ENCODE measurements around the gene CDCP1.
A peak's percentile ranks its signal among the peaks of the same experiment; 100 is the strongest.

The CDCP1 gene

GRCh38 chr3:45109771-45110508, 36.2 kb downstream of the CDCP1 start:
- no peak for DNase-seq

GRCh38 chr3:45106874-45107273, 39.3 kb downstream of the CDCP1 start:
- no peak for DNase-seq

GRCh38 chr3:45105855-45106671, 40.1 kb downstream of the CDCP1 start:
- DNase-seq, result peak; percentile 64

GRCh38 chr3:45104715-45105711, 41.2 kb downstream of the CDCP1 start:
- no peak for DNase-seq

GRCh38 chr3:45103753-45104714, 42.1 kb downstream of the CDCP1 start:
- no peak for DNase-seq

- DNase-seq, result no peak
Observed at GRCh38 chr3:45103334-45103733, 42.8 kb downstream of the CDCP1 start.

- no peak for DNase-seq
Observed at GRCh38 chr3:45100981-45101407, 45.2 kb downstream of the CDCP1 start.

GRCh38 chr3:45098310-45098709, 47.9 kb downstream of the CDCP1 start:
- DNase-seq, result no peak

- no peak for DNase-seq
Observed at GRCh38 chr3:45097296-45097883, 48.8 kb downstream of the CDCP1 start.

GRCh38 chr3:45095916-45096526, 50.2 kb downstream of the CDCP1 start:
- DNase-seq, result no peak

- DNase-seq, result no peak
Observed at GRCh38 chr3:45093176-45093575, 53.0 kb downstream of the CDCP1 start.

GRCh38 chr3:45092132-45093031, 53.8 kb downstream of the CDCP1 start:
- no peak for DNase-seq

- DNase-seq, result no peak
Observed at GRCh38 chr3:45090855-45091254, 55.3 kb downstream of the CDCP1 start.

GRCh38 chr3:45088543-45089358, 57.4 kb downstream of the CDCP1 start:
- no peak for DNase-seq

GRCh38 chr3:45087155-45087554, 59.0 kb downstream of the CDCP1 start:
- no peak for DNase-seq

- no peak for DNase-seq
Observed at GRCh38 chr3:45084820-45085816, 61.1 kb downstream of the CDCP1 start.

GRCh38 chr3:45084361-45084760, 61.8 kb downstream of the CDCP1 start:
- DNase-seq, result no peak

- DNase-seq, result no peak
Observed at GRCh38 chr3:45083023-45083422, 63.2 kb downstream of the CDCP1 start.

Measured in activated CD8-positive, alpha-beta memory T cell treated with anti-CD3 and anti-CD28 coated beads, Interleukin-2, amount 50 U/mL, for 4 hours (primary cell).